Measurements from ENCODE around the gene BMPER. TPM values are rescaled to one million over a fixed set of nuclear protein-coding genes. Genes with fewer than 3 reads are reported as not detected.

The BMPER gene
- total RNA-seq, 4 donors from 2014 or later = 1.0 to 22.5 (median 12.0) TPM

DNA sequence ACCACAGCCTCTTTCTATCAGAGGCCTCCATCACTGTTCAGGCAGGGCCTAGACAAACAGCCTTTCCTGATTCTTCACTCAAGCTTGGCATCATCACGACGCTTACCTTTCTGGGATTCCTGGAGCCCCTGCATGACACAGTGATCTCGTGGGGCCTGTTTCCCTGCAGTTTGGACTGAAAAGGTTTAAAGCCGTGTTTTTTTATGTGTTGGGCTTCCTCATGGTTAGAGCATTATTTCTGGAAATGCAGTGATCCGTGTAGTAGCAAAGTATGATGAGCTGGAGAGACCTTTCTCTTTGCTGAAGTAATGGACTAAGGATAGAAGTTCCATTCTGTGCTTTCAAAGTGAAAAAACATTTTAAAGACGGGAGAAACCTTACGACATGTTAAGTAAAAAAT lies 169.1 kb downstream of the BMPER start:
- H3K27ac ChIP-seq = no peak overlapping the region
- H3K27me3 ChIP-seq = no peaks in the 10 kb centered on the region
- TF ChIP-seq CTCF (IDR thresholded peaks at IDR 0.05) = no peak
- no peak for TF ChIP-seq EP300 (IDR thresholded peaks at IDR 0.05)
- TF ChIP-seq POLR2AphosphoS5 (IDR thresholded peaks at IDR 0.05) = no peak
- no peak for TF ChIP-seq POLR2A (IDR thresholded peaks at IDR 0.05)
- H3K9me3 ChIP-seq = no peaks in the 10 kb centered on the region
- peaks cover 0 to 5% of the 10 kb centered on the region in 2 donors for H3K36me3 ChIP-seq
- H3K4me3 ChIP-seq = no peak overlapping the region
- WGBS, 2 donors (ENCODE audit: low coverage in 1 of 2) = 74 to 100% methylated on average over 2 to 7 of the region's 7 CpGs
- peaks cover 0 to 13% (median 0%) of the 10 kb centered on the region in 3 donors for H3K4me1 ChIP-seq
- no peak for ATAC-seq

DNA sequence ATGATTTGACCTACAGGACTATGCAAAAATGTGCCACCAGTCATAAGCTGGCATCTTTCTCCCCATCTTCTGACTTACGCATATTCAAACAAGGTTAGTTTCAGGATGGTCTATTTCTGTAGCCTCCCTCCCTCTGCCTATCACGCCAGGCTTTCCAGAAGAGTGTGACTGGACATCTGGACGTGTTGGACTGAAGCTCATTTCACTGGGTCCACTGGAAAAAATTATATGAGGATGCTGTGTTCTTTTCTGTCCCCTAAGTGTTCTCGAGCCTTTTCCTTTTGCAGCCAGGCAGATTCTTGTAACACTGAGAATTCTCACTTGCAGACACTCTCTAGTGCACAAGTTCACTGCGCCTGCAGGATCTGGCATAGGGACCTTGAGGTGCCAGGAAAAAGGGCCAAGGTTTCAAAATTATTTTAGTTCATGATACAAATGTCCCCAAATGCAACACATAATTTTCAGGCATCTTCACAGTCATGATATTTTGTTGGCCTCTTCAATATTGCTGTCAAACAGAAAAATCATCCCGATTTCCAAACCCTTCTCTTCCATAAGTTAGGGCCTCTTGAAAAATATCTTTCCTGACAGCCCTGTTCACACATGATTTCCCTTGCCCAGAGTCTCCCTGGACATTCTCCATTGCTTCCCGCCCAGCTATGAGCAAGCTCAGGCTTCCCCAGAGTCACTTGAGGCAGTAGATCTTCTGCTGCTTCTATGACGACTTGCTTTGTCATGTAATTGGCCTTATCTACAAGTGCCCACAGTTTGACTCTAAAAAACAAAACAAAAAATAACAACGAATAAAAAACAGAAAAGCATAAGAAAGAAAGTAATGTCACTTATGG lies 170.4 kb downstream of the BMPER start:
- no peaks in the 10 kb centered on the region for H3K27me3 ChIP-seq
- H3K4me1 ChIP-seq = peaks cover 0 to 4% (median 0%) of the 10 kb centered on the region in 3 donors
- peaks cover 0 to 7% of the 10 kb centered on the region in 2 donors for H3K36me3 ChIP-seq
- WGBS, 2 donors (ENCODE audit: low coverage in 1 of 2) = 77 to 80% methylated on average over 7 to 9 of the region's 9 CpGs
- no peaks in the 10 kb centered on the region for H3K9me3 ChIP-seq
- no peak for TF ChIP-seq CTCF (IDR thresholded peaks at IDR 0.05)
- no peak overlapping the region for H3K4me3 ChIP-seq
- H3K27ac ChIP-seq = no peak overlapping the region
- ATAC-seq = no peak

GRCh38 chr7:34077168-34077567 lies 171.8 kb downstream of the BMPER start:
- no peak for ATAC-seq
- peaks cover 0 to 7% of the 10 kb centered on the region in 2 donors for H3K36me3 ChIP-seq
- no peak overlapping the region for H3K27ac ChIP-seq
- TF ChIP-seq EP300 (IDR thresholded peaks at IDR 0.05) = no peak
- no peak for TF ChIP-seq POLR2A (IDR thresholded peaks at IDR 0.05)
- TF ChIP-seq CTCF (IDR thresholded peaks at IDR 0.05) = no peak
- TF ChIP-seq POLR2AphosphoS5 (IDR thresholded peaks at IDR 0.05) = no peak
- 83 to 86% methylated on average over 2 of the region's 2 CpGs for WGBS, 2 donors (ENCODE audit: low coverage in 1 of 2)
- no peaks in the 10 kb centered on the region for H3K9me3 ChIP-seq
- H3K27me3 ChIP-seq = no peaks in the 10 kb centered on the region
- no peaks in the 10 kb centered on the region for H3K4me1 ChIP-seq
- H3K4me3 ChIP-seq = no peak overlapping the region

DNA sequence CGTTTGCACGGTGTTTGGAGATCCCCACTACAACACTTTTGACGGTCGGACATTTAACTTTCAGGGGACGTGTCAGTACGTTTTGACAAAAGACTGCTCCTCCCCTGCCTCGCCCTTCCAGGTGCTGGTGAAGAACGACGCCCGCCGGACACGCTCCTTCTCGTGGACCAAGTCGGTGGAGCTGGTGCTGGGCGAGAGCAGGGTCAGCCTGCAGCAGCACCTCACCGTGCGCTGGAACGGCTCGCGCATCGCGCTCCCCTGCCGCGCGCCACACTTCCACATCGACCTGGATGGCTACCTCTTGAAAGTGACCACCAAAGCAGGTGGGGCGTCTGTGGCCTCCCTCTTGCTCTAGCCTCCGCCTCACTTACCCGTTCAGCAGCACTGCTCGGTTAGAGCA lies 173.5 kb downstream of the BMPER start:
- no peaks in the 10 kb centered on the region for H3K27me3 ChIP-seq
- TF ChIP-seq EP300 (IDR thresholded peaks at IDR 0.05) (no peak), POLR2AphosphoS5 (IDR thresholded peaks at IDR 0.05) (no peak), POLR2A (IDR thresholded peaks at IDR 0.05) (no peak), CTCF (IDR thresholded peaks at IDR 0.05) (no peak)
- no peak overlapping the region for H3K27ac ChIP-seq
- peaks cover 0 to 7% of the 10 kb centered on the region in 2 donors for H3K36me3 ChIP-seq
- no peaks in the 10 kb centered on the region for H3K4me1 ChIP-seq
- H3K9me3 ChIP-seq = no peaks in the 10 kb centered on the region
- no peak overlapping the region for H3K4me3 ChIP-seq
- 100% methylated on average over 1 of the region's 30 CpGs; no CpG with 5 or more reads in 1 of the 2 donors for WGBS, 2 donors (ENCODE audit: low coverage in 1 of 2)
- ATAC-seq = no peak

DNA sequence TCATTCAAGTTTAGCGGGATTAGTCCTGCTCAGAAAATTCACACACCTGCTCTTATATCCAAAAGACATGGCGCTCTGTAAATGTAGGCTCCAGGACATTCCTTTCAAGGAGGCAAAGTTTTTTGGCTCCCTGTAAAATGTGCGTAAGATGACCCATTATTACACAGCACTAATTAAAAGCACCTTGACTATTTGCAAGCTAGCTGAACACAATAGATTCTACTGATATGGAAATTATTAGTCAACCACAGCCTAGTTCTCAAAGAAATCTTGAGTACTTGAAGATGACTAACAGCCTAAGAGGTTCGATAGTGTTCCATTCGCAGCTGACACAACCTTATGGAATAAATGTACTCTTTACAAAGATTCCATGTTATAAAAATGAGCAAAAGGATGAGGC lies 175.2 kb downstream of the BMPER start:
- no peak for ATAC-seq
- H3K27ac ChIP-seq = no peak overlapping the region
- no peak for TF ChIP-seq CTCF (IDR thresholded peaks at IDR 0.05)
- TF ChIP-seq POLR2AphosphoS5 (IDR thresholded peaks at IDR 0.05) = no peak
- TF ChIP-seq EP300 (IDR thresholded peaks at IDR 0.05) = no peak
- no peak for TF ChIP-seq POLR2A (IDR thresholded peaks at IDR 0.05)
- H3K4me3 ChIP-seq = no peak overlapping the region
- H3K27me3 ChIP-seq = no peaks in the 10 kb centered on the region
- H3K4me1 ChIP-seq = no peaks in the 10 kb centered on the region
- 96 to 100% methylated on average over 3 to 5 of the region's 5 CpGs for WGBS, 2 donors (ENCODE audit: low coverage in 1 of 2)
- peaks cover 0 to 7% of the 10 kb centered on the region in 2 donors for H3K36me3 ChIP-seq
- no peaks in the 10 kb centered on the region for H3K9me3 ChIP-seq
